HK-2 (cell line): ENCODE data around the gene MGAT5.
"Not testable (repeated sequence)": the region's sequence is repeated elsewhere in the genome, so short reads cannot be mapped to it uniquely, and the experiment has no call there.

Experiments used
- DNase-seq: peaks from one replicate; pipeline ENCODE4 v3.0.0-alpha.2; 2018; ENCODE audit not compliant: unreplicated experiment

MGAT5 gene

GRCh38 chr2:134279417-134279816, 25.5 kb downstream of the MGAT5 start:
- no peak for DNase-seq

- DNase-seq = no peak
These were observed 26.4 kb downstream of the MGAT5 start for GRCh38 chr2:134280231-134280630.

GRCh38 chr2:134280726-134281125, 26.9 kb downstream of the MGAT5 start:
- no peak for DNase-seq

- no peak for DNase-seq
These were observed 28.0 kb downstream of the MGAT5 start for GRCh38 chr2:134281815-134282419.

GRCh38 chr2:134282629-134283400, 28.9 kb downstream of the MGAT5 start:
- no peak for DNase-seq

- DNase-seq = no peak
These were observed 29.8 kb downstream of the MGAT5 start for GRCh38 chr2:134283661-134284060.

GRCh38 chr2:134284119-134284670, 30.3 kb downstream of the MGAT5 start:
- no peak for DNase-seq

GRCh38 chr2:134287323-134287722, 33.5 kb downstream of the MGAT5 start:
- no peak for DNase-seq

- no peak for DNase-seq
These were observed 34.9 kb downstream of the MGAT5 start for GRCh38 chr2:134288814-134289213.

GRCh38 chr2:134289225-134289624, 35.4 kb downstream of the MGAT5 start:
- no peak for DNase-seq

GRCh38 chr2:134290358-134290757, 36.5 kb downstream of the MGAT5 start:
- DNase-seq = no peak

- DNase-seq = no peak
These were observed 38.6 kb downstream of the MGAT5 start for GRCh38 chr2:134292514-134292913.

GRCh38 chr2:134293719-134294537, 40.1 kb downstream of the MGAT5 start:
- no peak for DNase-seq

- not testable (repeated sequence) for DNase-seq
These were observed 40.7 kb downstream of the MGAT5 start for GRCh38 chr2:134294598-134294997.

- DNase-seq = no peak
These were observed 41.6 kb downstream of the MGAT5 start for GRCh38 chr2:134295441-134295840.

GRCh38 chr2:134296301-134296700, 42.4 kb downstream of the MGAT5 start:
- DNase-seq = no peak

GRCh38 chr2:134299334-134299733, 45.5 kb downstream of the MGAT5 start:
- DNase-seq = no peak

GRCh38 chr2:134300585-134300984, 46.7 kb downstream of the MGAT5 start:
- no peak for DNase-seq

GRCh38 chr2:134301099-134301927, 47.4 kb downstream of the MGAT5 start:
- no peak for DNase-seq

GRCh38 chr2:134301928-134302260, 48.0 kb downstream of the MGAT5 start:
- DNase-seq = no peak

GRCh38 chr2:134304394-134305108, 50.7 kb downstream of the MGAT5 start:
- no peak for DNase-seq
